ENCODE results near the gene ZNF22. TPM values are rescaled to one million over a fixed set of nuclear protein-coding genes. Genes with fewer than 3 reads are reported as not detected.
A peak's percentile ranks its signal among the peaks of the same experiment; 100 is the strongest.

ZNF22 gene
- total and polyA plus RNA-seq, 2 of the 8 experiments (the other 6 are each of a cell fraction or from before 2014, with no cell fraction given) = 18.2 to 45.2 TPM

GRCh38 chr10:44959247-44960087 lies 41.3 kb upstream of the ZNF22 start, which contains the start of gene RASSF4 (continued):
- TF ChIP-seq, protein P1, sequence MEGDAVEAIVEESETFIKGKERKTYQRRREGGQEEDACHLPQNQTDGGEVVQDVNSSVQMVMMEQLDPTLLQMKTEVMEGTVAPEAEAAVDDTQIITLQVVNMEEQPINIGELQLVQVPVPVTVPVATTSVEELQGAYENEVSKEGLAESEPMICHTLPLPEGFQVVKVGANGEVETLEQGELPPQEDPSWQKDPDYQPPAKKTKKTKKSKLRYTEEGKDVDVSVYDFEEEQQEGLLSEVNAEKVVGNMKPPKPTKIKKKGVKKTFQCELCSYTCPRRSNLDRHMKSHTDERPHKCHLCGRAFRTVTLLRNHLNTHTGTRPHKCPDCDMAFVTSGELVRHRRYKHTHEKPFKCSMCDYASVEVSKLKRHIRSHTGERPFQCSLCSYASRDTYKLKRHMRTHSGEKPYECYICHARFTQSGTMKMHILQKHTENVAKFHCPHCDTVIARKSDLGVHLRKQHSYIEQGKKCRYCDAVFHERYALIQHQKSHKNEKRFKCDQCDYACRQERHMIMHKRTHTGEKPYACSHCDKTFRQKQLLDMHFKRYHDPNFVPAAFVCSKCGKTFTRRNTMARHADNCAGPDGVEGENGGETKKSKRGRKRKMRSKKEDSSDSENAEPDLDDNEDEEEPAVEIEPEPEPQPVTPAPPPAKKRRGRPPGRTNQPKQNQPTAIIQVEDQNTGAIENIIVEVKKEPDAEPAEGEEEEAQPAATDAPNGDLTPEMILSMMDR (IDR thresholded peaks at IDR 0.05; ENCODE audit: control extremely low read depth in 1 of 3, insufficient read depth in 1 of 3, low read depth in 1 of 3, low read length in 3 of 3) = no peak
- no peak for TF ChIP-seq BCL11A (IDR thresholded peaks at IDR 0.05; ENCODE audit: low read depth in 2 of 2, low read length in 2 of 2)
- peak; percentile 79 for TF ChIP-seq PHF8 (conservative IDR thresholded peaks at IDR 0.05; ENCODE audit: low read depth, low read length)
- TF ChIP-seq RNF2 (IDR thresholded peaks at IDR 0.05; ENCODE audit: borderline replicate concordance, low read depth, low read length, missing control alignments, poor library complexity, severe bottlenecking) = no peak
- 0 out of 2 replicates have a peak, but pooled peaks have one; percentile 30 for TF ChIP-seq TCF12 (IDR thresholded peaks at IDR 0.05; ENCODE audit: low read depth, low read length)
- TF ChIP-seq POLR2AphosphoS5 (IDR thresholded peaks at IDR 0.05; ENCODE audit: low read depth, low read length) = peak; percentile 23; the same call in 1 of the 2 replicates
- TF ChIP-seq SP2 (IDR thresholded peaks at IDR 0.05; ENCODE audit: low read length) = no peak
- no peak for TF ChIP-seq SIRT6 (IDR thresholded peaks at IDR 0.05; ENCODE audit: low read length)
- no peak for TF ChIP-seq CBX8 (IDR thresholded peaks at IDR 0.05; ENCODE audit: borderline replicate concordance, low read depth, low read length)
- peak; percentile 68 for TF ChIP-seq TAF7 (optimal IDR thresholded peaks at IDR 0.05; ENCODE audit: borderline replicate concordance, low read depth, low read length)
- peak; percentile 34 for TF ChIP-seq KDM4A (IDR thresholded peaks at IDR 0.05; ENCODE audit: low read depth, low read length, severe bottlenecking)
- TF ChIP-seq RFX5 (IDR thresholded peaks at IDR 0.05; ENCODE audit: borderline replicate concordance, low read depth, low read length) = no peak
- 0 out of 4 replicates have a peak, but pooled peaks of 1 of the 2 experiments have one; percentile 11 for TF ChIP-seq SIN3A (conservative IDR thresholded peaks at IDR 0.05 in 1 of 2, IDR thresholded peaks at IDR 0.05 in 1 of 2; ENCODE audit: low read depth in 1 of 2, low read length in 2 of 2)
- TF ChIP-seq, protein P2, sequence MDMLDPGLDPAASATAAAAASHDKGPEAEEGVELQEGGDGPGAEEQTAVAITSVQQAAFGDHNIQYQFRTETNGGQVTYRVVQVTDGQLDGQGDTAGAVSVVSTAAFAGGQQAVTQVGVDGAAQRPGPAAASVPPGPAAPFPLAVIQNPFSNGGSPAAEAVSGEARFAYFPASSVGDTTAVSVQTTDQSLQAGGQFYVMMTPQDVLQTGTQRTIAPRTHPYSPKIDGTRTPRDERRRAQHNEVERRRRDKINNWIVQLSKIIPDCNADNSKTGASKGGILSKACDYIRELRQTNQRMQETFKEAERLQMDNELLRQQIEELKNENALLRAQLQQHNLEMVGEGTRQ (IDR thresholded peaks at IDR 0.05; ENCODE audit: low read length) = no peak
- TF ChIP-seq, protein P3, sequence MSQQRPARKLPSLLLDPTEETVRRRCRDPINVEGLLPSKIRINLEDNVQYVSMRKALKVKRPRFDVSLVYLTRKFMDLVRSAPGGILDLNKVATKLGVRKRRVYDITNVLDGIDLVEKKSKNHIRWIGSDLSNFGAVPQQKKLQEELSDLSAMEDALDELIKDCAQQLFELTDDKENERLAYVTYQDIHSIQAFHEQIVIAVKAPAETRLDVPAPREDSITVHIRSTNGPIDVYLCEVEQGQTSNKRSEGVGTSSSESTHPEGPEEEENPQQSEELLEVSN (IDR thresholded peaks at IDR 0.05) = 0 out of 2 replicates have a peak, but pooled peaks have one; percentile 20
- no peak for TF ChIP-seq SP4 (IDR thresholded peaks at IDR 0.05; ENCODE audit: low read length)
- TF ChIP-seq NRF1 (IDR thresholded peaks at IDR 0.05; ENCODE audit: low read depth, low read length) = peak; percentile 60
- TF ChIP-seq RAD21 (IDR thresholded peaks at IDR 0.05 in 1 of 2, conservative IDR thresholded peaks at IDR 0.05 in 1 of 2; ENCODE audit: low read depth in 2 of 2, low read length in 2 of 2) = no peak
